ENCODE data around the gene NCK2. TPM values are rescaled to one million over a fixed set of nuclear protein-coding genes. Genes with fewer than 3 reads are reported as not detected.

NCK2 gene
- total RNA-seq, 1 donor from 2014 or later: 55.2 TPM

DNA sequence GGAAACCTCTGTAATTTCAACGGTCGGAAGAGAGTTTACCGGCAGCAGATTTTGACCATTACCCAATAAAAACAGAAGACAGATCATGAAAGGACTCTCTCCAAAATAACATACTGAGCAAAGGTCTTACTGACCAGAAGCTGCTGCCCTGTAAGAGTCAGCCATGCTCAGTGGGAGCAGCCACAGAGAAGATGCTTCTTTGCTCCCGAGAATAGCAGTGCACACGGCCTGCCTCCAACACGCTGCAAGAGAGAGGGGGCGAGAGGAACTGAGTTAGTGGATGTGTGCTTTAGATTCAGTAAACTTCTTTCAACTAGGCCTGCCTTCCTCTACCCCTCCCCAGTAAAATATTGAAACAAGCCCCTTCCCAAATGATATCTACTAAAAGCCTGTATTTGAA lies 103.7 kb downstream of the NCK2 start:
- Mint-ChIP-seq H3K9me3 (ENCODE audit: low read depth) (no peaks in the 10 kb centered on the region), H3K4me1 (ENCODE audit: low read depth) (peaks cover 21% of the 10 kb centered on the region), H3K27me3 (ENCODE audit: low read depth) (no peaks in the 10 kb centered on the region), H3K36me3 (ENCODE audit: low read depth) (no peaks in the 10 kb centered on the region), H3K4me3 (ENCODE audit: unreplicated experiment) (no peak overlapping the region), H3K27ac (ENCODE audit: unreplicated experiment) (no peak overlapping the region)
- no peak for TF ChIP-seq CTCF (IDR thresholded peaks at IDR 0.05)
- no peak for DNase-seq (ENCODE audit: low spot score)

DNA sequence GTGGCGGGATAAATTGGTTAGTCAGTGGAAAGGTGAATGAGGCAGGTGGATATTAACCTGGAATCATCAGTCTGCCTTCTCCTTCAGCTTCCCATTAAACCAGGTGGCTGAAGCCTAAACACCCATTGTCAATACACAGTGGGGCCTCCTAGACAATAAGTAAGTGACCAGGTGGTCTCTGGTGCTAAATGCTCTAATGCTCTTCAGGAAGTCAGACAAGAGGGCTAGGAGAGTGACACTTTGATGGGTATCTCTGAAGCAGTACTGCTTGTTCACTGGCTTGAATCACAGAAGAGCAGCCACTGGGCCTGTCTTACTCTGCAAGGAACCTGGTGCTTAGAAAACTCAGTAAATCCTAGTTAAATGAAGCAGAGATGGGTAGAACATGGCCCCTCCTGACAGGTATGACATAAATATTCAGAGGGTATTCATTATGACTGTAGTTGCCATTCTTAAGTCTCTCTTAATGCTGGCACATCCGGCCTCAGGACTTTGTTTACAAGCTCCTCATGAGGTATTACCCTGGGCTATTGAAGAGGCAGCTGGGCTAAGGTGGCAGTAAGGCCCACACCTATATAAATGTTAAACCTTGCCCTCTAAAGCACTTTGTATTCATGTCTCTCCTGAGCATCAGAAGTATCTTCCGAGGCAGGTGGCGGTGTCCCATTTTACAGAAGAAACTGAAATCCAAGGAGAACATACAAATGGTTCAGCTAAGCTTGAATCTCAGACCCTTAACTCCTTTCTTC lies 104.9 kb downstream of the NCK2 start:
- Mint-ChIP-seq H3K27ac (ENCODE audit: unreplicated experiment) (no peak overlapping the region), H3K4me1 (ENCODE audit: low read depth) (peaks cover 13% of the 10 kb centered on the region), H3K36me3 (ENCODE audit: low read depth) (no peaks in the 10 kb centered on the region), H3K27me3 (ENCODE audit: low read depth) (no peaks in the 10 kb centered on the region), H3K9me3 (ENCODE audit: low read depth) (no peaks in the 10 kb centered on the region), H3K4me3 (ENCODE audit: unreplicated experiment) (no peak overlapping the region)
- DNase-seq (ENCODE audit: low spot score): no peak
- TF ChIP-seq CTCF (IDR thresholded peaks at IDR 0.05): no peak

- Mint-ChIP-seq H3K27me3 (ENCODE audit: low read depth) (no peaks in the 10 kb centered on the region), H3K4me1 (ENCODE audit: low read depth) (no peaks in the 10 kb centered on the region), H3K36me3 (ENCODE audit: low read depth) (peaks cover 4% of the 10 kb centered on the region), H3K9me3 (ENCODE audit: low read depth) (no peaks in the 10 kb centered on the region), H3K27ac (ENCODE audit: unreplicated experiment) (no peak overlapping the region), H3K4me3 (ENCODE audit: unreplicated experiment) (no peak overlapping the region)
- DNase-seq (ENCODE audit: low spot score): no peak
- no peak for TF ChIP-seq CTCF (IDR thresholded peaks at IDR 0.05)
Measured at GRCh38 chr2:105852066-105852465, 107.4 kb downstream of the NCK2 start.

- Mint-ChIP-seq H3K4me1 (ENCODE audit: low read depth) (no peaks in the 10 kb centered on the region), H3K36me3 (ENCODE audit: low read depth) (peaks cover 6% of the 10 kb centered on the region), H3K27me3 (ENCODE audit: low read depth) (no peaks in the 10 kb centered on the region), H3K4me3 (ENCODE audit: unreplicated experiment) (no peak overlapping the region), H3K27ac (ENCODE audit: unreplicated experiment) (no peak overlapping the region), H3K9me3 (ENCODE audit: low read depth) (no peaks in the 10 kb centered on the region)
- TF ChIP-seq CTCF (IDR thresholded peaks at IDR 0.05): no peak
- no peak for DNase-seq (ENCODE audit: low spot score)
Measured at GRCh38 chr2:105853354-105854088, 108.8 kb downstream of the NCK2 start.

DNA sequence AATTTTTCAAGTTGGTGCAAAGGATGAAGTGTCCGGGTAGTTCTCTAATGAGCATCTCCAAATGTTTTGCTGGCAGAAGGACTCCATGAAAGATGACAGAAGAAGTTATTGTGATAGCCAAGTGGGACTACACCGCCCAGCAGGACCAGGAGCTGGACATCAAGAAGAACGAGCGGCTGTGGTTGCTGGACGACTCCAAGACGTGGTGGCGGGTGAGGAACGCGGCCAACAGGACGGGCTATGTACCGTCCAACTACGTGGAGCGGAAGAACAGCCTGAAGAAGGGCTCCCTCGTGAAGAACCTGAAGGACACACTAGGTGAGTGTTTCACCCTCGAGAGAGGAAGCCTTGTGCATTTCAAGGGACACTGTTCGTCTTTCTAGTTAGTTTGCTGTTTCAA lies 110.3 kb downstream of the NCK2 start:
- no peak for DNase-seq (ENCODE audit: low spot score)
- peaks cover 6% of the 10 kb centered on the region for H3K36me3 Mint-ChIP-seq (ENCODE audit: low read depth)
- no peak for TF ChIP-seq CTCF (IDR thresholded peaks at IDR 0.05)
- no peak overlapping the region for H3K27ac Mint-ChIP-seq (ENCODE audit: unreplicated experiment)
- no peaks in the 10 kb centered on the region for H3K27me3 Mint-ChIP-seq (ENCODE audit: low read depth)
- no peaks in the 10 kb centered on the region for H3K4me1 Mint-ChIP-seq (ENCODE audit: low read depth)
- H3K9me3 Mint-ChIP-seq (ENCODE audit: low read depth): no peaks in the 10 kb centered on the region
- no peak overlapping the region for H3K4me3 Mint-ChIP-seq (ENCODE audit: unreplicated experiment)
